Loucy (cell line): Measurements from ENCODE around the gene RPL38.

Experiments used
- H2AFZ ChIP-seq: fragments of 200-600 bp; sonication (generic); 2 replicates; pipeline ENCODE4 v1.6.0; 2016; ENCODE audit warnings: antibody characterized with exemption, mild to moderate bottlenecking, low read length, moderate library complexity
- H3F3A ChIP-seq: fragments of 200-600 bp; 2 replicates; pipeline ENCODE4 v1.6.0; 2016; ENCODE audit warnings: antibody characterized with exemption, low read depth, mild to moderate bottlenecking
- H3K27me3 ChIP-seq: fragments of 200-600 bp; sonication (generic); 2 replicates; pipeline ENCODE4 v1.6.1; 2014; ENCODE audit warnings: low read length, mild to moderate bottlenecking; ENCODE audit not compliant: insufficient read depth, poor library complexity, severe bottlenecking
- H3K36me3 ChIP-seq: fragments of 200-600 bp; sonication (generic); 2 replicates; pipeline ENCODE4 v1.6.1; 2016; ENCODE audit warnings: low read length; ENCODE audit not compliant: insufficient read depth
- H3K4me1 ChIP-seq: fragments of 200-600 bp; sonication (generic); 2 replicates; pipeline ENCODE4 v1.5.1; 2014; ENCODE audit warnings: low read length, mild to moderate bottlenecking; ENCODE audit not compliant: insufficient read depth, poor library complexity, severe bottlenecking
- H3K4me2 ChIP-seq: fragments of 200-600 bp; sonication (generic); 2 replicates; pipeline ENCODE4 v1.6.0; 2014; ENCODE audit warnings: antibody characterized with exemption, low read length, low read depth, mild to moderate bottlenecking; ENCODE audit not compliant: poor library complexity, severe bottlenecking
- H3K4me3 ChIP-seq: fragments of 200-600 bp; sonication (generic); 2 replicates; pipeline ENCODE4 v1.5.1; 2014; ENCODE audit warnings: low read length, mild to moderate bottlenecking, mixed read lengths; ENCODE audit not compliant: poor library complexity, severe bottlenecking
- H3K79me2 ChIP-seq: fragments of 200-600 bp; sonication (generic); 2 replicates; pipeline ENCODE4 v1.6.1; 2014; ENCODE audit warnings: low read length; ENCODE audit not compliant: insufficient read depth
- H3K9ac ChIP-seq: fragments of 200-600 bp; sonication (generic); 2 replicates; pipeline ENCODE4 v1.6.0; 2014; ENCODE audit warnings: mild to moderate bottlenecking, low read depth, low read length, moderate library complexity; ENCODE audit not compliant: poor library complexity, severe bottlenecking
- H3K9me2 ChIP-seq: fragments of 200-600 bp; sonication (generic); replicated peaks from 2 replicates; pipeline ENCODE4 v1.6.1; 2016; ENCODE audit warnings: low read depth, low read length, mixed read lengths
- H3K9me3 ChIP-seq: fragments of 200-600 bp; sonication (generic); 2 replicates; pipeline ENCODE4 v1.6.1; 2014; ENCODE audit warnings: mild to moderate bottlenecking, antibody characterized with exemption, low read length, low read depth; ENCODE audit not compliant: insufficient read depth
- H4K20me1 ChIP-seq: fragments of 200-600 bp; sonication (generic); 2 replicates; pipeline ENCODE4 v1.6.0; 2014; ENCODE audit warnings: antibody characterized with exemption, low read length, mild to moderate bottlenecking; ENCODE audit not compliant: insufficient read depth, poor library complexity, severe bottlenecking
- EZH2phosphoT487 ChIP-seq: fragments of 200-600 bp; IDR thresholded peaks from 2 replicates; pipeline ENCODE4 v1.6.1; 2018; ENCODE audit warnings: antibody characterized with exemption, mild to moderate bottlenecking, moderate library complexity, borderline replicate concordance
- TF ChIP-seq, protein P1 (sequence below): fragments of 200-600 bp; sonication (generic); conservative IDR thresholded peaks from 2 replicates; pipeline ENCODE4 v1.5.1; 2014; ENCODE audit warnings: mild to moderate bottlenecking, antibody characterized with exemption, low read length

RPL38 gene

DNA sequence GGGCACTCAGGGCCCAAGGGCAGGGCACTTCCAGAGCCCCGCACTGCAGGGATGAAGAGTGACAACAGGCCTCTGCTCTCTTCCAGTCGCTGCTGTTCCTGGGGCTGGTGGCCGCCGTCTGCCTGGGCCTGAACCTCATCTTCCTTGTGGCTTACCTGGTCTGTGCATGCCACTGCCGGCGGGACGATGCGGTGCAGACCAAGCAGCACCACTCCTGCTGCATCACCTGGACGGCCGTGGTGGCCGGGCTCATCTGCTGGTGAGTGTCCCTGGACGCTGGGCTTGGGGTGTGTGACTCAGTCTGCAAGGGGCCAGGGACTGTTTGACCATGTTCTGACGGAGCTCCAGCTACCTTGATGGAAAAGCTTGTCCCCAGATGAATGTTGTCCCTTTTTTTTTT is 18.9 kb downstream of the RPL38 start:
- Histone ChIP-seq H3K9me3 (no peaks in the 10 kb centered on the region), H3K79me2 (no peaks in the 10 kb centered on the region), H3K4me1 (no peaks in the 10 kb centered on the region), H3K27me3 (no peaks in the 10 kb centered on the region), H3K4me3 (no peak overlapping the region), H3K36me3 (no peaks in the 10 kb centered on the region), H3K9me2 (no peaks in the 10 kb centered on the region), H4K20me1 (no peaks in the 10 kb centered on the region), H3K9ac (no peak overlapping the region), H3F3A (no peaks in the 10 kb centered on the region), H3K4me2 (no peak overlapping the region), H2AFZ (no peak overlapping the region)
- TF ChIP-seq, protein P1, sequence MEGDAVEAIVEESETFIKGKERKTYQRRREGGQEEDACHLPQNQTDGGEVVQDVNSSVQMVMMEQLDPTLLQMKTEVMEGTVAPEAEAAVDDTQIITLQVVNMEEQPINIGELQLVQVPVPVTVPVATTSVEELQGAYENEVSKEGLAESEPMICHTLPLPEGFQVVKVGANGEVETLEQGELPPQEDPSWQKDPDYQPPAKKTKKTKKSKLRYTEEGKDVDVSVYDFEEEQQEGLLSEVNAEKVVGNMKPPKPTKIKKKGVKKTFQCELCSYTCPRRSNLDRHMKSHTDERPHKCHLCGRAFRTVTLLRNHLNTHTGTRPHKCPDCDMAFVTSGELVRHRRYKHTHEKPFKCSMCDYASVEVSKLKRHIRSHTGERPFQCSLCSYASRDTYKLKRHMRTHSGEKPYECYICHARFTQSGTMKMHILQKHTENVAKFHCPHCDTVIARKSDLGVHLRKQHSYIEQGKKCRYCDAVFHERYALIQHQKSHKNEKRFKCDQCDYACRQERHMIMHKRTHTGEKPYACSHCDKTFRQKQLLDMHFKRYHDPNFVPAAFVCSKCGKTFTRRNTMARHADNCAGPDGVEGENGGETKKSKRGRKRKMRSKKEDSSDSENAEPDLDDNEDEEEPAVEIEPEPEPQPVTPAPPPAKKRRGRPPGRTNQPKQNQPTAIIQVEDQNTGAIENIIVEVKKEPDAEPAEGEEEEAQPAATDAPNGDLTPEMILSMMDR = no peak
- no peak for TF ChIP-seq EZH2phosphoT487

DNA sequence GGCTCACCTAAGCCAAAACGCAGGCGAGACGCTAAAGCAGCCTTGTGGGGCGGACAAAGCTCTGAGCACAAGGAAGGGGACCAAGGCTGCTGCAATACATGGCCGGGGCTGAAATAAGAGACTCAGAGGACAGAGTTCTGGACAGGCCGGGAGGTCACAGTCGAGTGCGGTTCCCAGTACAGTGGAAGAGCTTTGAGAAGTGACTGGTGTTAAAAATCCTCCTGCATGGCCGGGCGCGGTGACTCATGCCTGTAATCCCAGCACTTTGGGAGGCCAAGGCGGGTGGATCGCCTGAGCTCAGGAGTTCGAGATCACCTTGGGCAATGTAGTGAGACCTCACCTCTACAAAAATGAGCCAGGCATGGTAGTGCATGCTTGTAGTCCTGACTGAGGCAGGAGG is 20.4 kb downstream of the RPL38 start:
- TF ChIP-seq, protein P1 = no peak
- TF ChIP-seq EZH2phosphoT487 = no peak
- no peaks in the 10 kb centered on the region for H3F3A ChIP-seq
- no peaks in the 10 kb centered on the region for H3K27me3 ChIP-seq
- no peak overlapping the region for H3K4me3 ChIP-seq
- H3K9me3 ChIP-seq = no peaks in the 10 kb centered on the region
- no peaks in the 10 kb centered on the region for H4K20me1 ChIP-seq
- no peaks in the 10 kb centered on the region for H3K79me2 ChIP-seq
- H3K36me3 ChIP-seq = no peaks in the 10 kb centered on the region
- H3K4me1 ChIP-seq = no peaks in the 10 kb centered on the region
- no peak overlapping the region for H3K9ac ChIP-seq
- H3K9me2 ChIP-seq = no peaks in the 10 kb centered on the region
- no peak overlapping the region for H3K4me2 ChIP-seq
- H2AFZ ChIP-seq = no peak overlapping the region

DNA sequence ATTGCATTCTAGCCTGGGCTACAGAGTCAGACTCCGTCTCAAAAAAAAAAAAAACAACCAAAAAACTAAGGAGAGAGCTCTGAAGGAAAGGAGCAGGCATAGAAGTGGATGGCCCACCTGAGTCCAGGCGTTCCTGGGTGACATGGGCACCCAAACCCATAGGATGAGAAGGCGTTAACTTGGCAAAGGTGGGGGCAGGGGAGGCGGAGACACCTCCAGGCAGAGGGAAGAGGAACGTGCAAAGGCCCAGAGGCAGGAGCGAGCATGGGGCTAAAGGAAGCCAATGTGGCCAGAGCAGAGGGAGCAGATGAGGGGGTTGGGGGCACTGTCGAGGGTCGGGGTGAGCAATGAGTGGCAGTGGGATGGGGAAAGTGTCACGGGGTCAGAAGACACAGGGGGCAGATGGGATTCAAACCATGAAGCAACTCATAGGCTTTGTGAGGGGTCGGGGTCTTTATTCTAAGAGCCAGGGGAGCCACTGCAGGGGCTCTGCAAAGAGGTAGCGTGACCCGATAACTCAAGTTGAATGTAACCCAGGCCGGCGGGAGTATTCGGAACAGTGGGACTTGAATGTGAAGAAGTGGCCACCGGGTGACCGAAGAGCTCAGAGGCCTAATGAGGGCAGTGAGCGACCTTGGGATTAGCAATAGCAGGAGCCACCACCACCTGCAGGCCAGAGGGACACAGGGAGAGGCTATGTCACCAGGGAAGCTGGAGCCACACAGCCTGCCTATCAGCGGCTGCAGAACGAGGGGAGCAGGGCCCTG is 21.7 kb downstream of the RPL38 start:
- no peaks in the 10 kb centered on the region for H3F3A ChIP-seq
- no peak overlapping the region for H3K9ac ChIP-seq
- no peaks in the 10 kb centered on the region for H3K9me3 ChIP-seq
- H3K27me3 ChIP-seq = no peaks in the 10 kb centered on the region
- H3K4me3 ChIP-seq = no peak overlapping the region
- no peaks in the 10 kb centered on the region for H3K79me2 ChIP-seq
- TF ChIP-seq, protein P1 = no peak
- TF ChIP-seq EZH2phosphoT487 = no peak
- no peaks in the 10 kb centered on the region for H3K9me2 ChIP-seq
- H3K4me2 ChIP-seq = no peak overlapping the region
- H3K36me3 ChIP-seq = no peaks in the 10 kb centered on the region
- H3K4me1 ChIP-seq = no peaks in the 10 kb centered on the region
- H2AFZ ChIP-seq = no peak overlapping the region
- no peaks in the 10 kb centered on the region for H4K20me1 ChIP-seq
